ENCODE measurements around the gene TAS2R31.

TAS2R31 gene

DNA sequence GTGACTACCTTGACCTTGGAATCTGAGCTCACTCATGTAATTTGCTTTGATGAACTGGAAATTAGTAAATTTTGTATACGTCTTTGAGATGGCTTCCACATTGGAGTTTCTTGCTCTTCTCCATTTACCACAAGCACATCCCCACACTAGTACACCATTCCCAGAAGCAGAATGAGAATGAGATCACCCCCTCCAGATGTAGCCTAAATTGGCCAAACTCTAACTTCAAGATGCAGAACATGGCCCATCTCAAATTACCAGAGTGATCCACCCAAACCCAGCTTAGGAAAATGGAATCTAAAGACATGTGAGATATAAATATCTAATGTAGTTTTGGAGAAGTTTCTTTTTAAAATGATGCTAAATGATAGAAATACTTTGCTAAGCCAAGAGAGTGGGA is 23.6 kb downstream of the TAS2R31 start:
- DNase-seq (ENCODE audit: low read depth in 2 of 2), result no peak

DNA sequence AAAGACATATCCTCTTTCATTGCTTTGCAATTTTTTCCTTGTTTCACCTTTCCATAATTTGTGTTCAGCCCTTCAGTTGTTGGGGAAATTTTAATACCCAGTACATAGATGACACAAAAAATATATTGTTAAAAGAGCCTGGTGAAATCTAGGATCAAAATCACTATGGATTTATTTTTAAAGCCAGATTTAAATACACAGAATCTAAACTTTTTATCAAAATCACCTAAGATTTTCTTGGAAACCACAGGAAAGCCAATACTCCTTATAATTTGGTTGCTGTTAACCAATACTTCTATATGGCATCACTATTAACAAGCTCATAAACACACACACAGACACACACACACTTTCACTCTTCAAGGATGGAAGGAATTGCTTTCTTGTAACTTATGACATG is 33.0 kb downstream of the TAS2R31 start, which contains the start of gene TAS2R20:
TSS of gene TAS2R20 (minus strand) at position 101 of the 400 bp plus-strand sequence. CDS start 429 bp downstream, outside the sequence.
- no peak for DNase-seq (ENCODE audit: low read depth in 2 of 2)

DNA sequence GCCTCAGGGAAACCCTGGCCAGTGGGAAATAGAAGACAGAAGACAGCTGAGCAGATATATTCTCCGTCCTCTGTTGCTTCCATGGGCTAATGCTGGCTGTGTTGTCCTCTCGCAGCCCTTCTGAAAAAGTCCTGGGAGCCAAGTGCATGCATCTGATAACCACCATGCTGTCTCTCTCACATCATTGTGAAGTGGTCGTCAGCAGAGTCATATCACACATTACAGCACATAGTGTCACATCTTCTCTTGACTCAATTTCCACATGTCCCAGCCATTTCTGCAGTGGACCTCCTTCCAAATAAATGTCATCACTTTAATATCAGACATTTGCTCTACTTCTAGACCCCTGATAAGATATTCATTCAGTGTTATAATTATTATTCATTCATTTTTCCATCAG is 36.9 kb downstream of the TAS2R31 start:
- no peak for DNase-seq (ENCODE audit: low read depth in 2 of 2)

DNA sequence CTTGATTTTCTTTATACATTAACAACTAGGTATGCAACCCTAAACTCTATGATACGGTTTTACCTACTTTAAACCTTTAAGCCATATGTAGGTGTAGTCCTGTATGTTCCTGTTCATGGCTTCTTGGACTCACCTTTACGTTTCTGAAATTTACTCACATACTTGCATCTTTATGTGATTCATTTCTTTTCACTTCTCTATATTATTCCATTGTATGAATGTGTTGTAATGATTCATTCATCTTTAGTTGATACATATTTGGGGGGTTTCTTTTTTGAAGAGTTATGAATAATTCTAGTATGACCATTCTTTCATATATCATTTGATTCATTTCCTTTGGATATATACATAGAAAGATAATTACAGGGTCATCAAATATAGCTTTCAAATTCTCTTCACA is 42.1 kb downstream of the TAS2R31 start:
- no peak for DNase-seq (ENCODE audit: low read depth in 2 of 2)

DNA sequence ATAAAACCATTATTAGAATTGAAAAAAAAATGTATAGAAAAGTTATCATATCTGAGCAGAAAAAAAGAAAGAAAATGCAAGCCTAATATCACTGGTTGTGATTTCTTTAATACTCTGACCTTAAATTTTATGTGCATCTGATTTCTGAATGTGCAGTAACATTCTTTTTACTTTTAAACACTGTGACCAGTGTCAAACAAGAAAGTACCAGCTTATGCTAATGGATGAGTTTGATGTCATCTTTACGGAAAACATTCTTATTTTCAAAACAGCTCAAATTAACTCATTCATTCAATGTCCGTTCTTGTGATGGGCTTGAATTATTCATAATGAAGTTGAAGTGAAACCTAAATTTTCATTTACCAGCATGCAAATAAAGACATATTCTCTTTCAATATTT is 44.4 kb downstream of the TAS2R31 start, which contains the start of gene TAS2R50:
TSS of gene TAS2R50 (minus strand) at position 101 of the 400 bp plus-strand sequence. CDS start at position 49, 52 bp downstream.
- no peak for DNase-seq (ENCODE audit: low read depth in 2 of 2)

DNA sequence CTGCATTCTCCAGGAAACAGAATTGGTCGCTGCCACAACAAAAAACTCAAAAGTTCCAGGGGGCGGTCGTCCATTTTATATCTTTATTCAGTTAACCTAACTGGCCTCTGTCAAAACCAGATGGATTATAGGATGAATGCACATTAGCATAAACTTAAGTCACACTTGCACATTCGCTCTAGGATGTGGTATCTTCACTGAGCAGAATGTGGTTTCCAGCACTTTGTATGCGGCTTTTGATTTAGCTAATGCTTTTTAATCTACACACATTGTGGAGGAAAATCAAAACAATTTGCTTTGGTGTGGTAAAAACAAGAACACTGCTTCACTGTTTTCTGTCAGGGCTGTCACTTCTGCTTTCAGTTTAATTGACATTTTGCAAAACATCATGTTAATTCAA is 49.0 kb downstream of the TAS2R31 start:
- peak in 1 of 2 donors; percentile 10 for DNase-seq (ENCODE audit: low read depth in 2 of 2)

All from stimulated activated CD4-positive, alpha-beta T cell treated with anti-CD3 and anti-CD28 coated beads, Interleukin-15, amount 100 ng/mL, for 48 hours (primary cell).